Right lobe of liver (tissue), 6 donors: Measurements from ENCODE around the gene EPB41L4B. TPM values are rescaled to one million over a fixed set of nuclear protein-coding genes. Genes with fewer than 3 reads are reported as not detected.

ENCODE experiments used
- ATAC-seq, 4 donors: fragments of 200-7000 bp; cut with Tn5 transposase; one replicate each; pipeline ENCODE4 v1.9.1; 2020; ENCODE audit warnings: mild to moderate bottlenecking in 4 of 4, moderate library complexity in 4 of 4
- DNase-seq, 3 donors: peaks; one replicate each; pipeline ENCODE4 v3.0.0-alpha.2; 2020
- H3K27ac ChIP-seq, 3 donors: fragments of 200-600 bp; one replicate each; pipeline ENCODE4 v1.8.0; 2022
- H3K27me3 ChIP-seq, 2 donors: fragments of 200-600 bp; one replicate each; pipeline ENCODE4 v1.8.0; 2022
- H3K36me3 ChIP-seq, 4 donors: fragments of 200-600 bp; sonication (generic) in 1 of 4; one replicate each; pipeline versions ENCODE4 v1.5.1 to v1.8.0; 2017 to 2022; ENCODE audit warnings: control low read depth in 1 of 4
- H3K4me1 ChIP-seq, 4 donors: fragments of 200-600 bp; sonication (generic) in 1 of 4; one replicate each; pipeline versions ENCODE4 v1.5.1 to v1.8.0; 2017 to 2022; ENCODE audit warnings: control low read depth in 1 of 4
- H3K4me3 ChIP-seq, 3 donors: fragments of 200-600 bp; one replicate each; pipeline ENCODE4 v1.8.0; 2022
- H3K9me3 ChIP-seq, 4 donors: fragments of 200-600 bp; sonication (generic) in 1 of 4; one replicate each; pipeline versions ENCODE4 v1.5.1 to v1.8.0; 2017 to 2022; ENCODE audit warnings: control low read depth in 1 of 4
- CTCF ChIP-seq, 4 donors: fragments of 200-600 bp in 3 of 4; fragments of 450-650 bp in 1 of 4; IDR thresholded peaks; one replicate each; pipeline versions ENCODE4 v1.5.1 to v1.8.0; 2016 to 2022; ENCODE audit warnings: antibody characterized with exemption in 4 of 4, mild to moderate bottlenecking in 2 of 4
- POLR2A ChIP-seq: fragments of 450-650 bp; IDR thresholded peaks from one replicate; pipeline ENCODE4 v1.6.1; 2017; ENCODE audit warnings: antibody characterized with exemption, mild to moderate bottlenecking
- WGBS: methylation state at CpG from one replicate; pipeline ENCODE4 v1.1.6; 2018; ENCODE audit warnings: low coverage, low lambda C conversion rate; ENCODE audit not compliant: insufficient coverage; ENCODE audit errors: missing lambda C conversion rate; 5-methylcytosine and 5-hydroxymethylcytosine counted together
- intact Hi-C, 2 donors: fragments of 100-400 bp; cut with DNase I; formaldehyde crosslinking; loops; one replicate each; pipeline versions ENCODE4 v1.11.2 to v1.14.1; 2022
- total RNA-seq, 6 experiments: library from RNA; depleted of rRNA in 2 of 6; stranded (reverse); fragments of >200 nt in 2 of 6; fragmentation: NEBNext Ultra II Directional in 3 of 6; extraction: Animal tissue kit (Norgen Biotek cat#: 25700) in 3 of 6; gene quantifications; one replicate each; pipeline versions ENCODE4 v1.1.0 to v1.2.4, GENCODE V29; 2016 to 2023
- donor health status: DM: no; HTN: yes; CAD: no.
- donor health status: DM: no; HTN: no; CAD: no.
- donor health status: DM: no; HTN: no; CAD: no.
- donor health status: DM: no; HTN: yes; CAD: no.
- donor health status: DM: no; HTN: yes; CAD: no.

EPB41L4B gene
- total RNA-seq, 6 experiments from 2014 or later, result 29.0 to 89.0 (median 32.4) TPM

- H3K27me3 ChIP-seq, result no peaks in the 10 kb centered on the region
- peak overlapping the region in 2 of 3 donors; percentile 24 to 83 for H3K27ac ChIP-seq
- no peaks in the 10 kb centered on the region for H3K36me3 ChIP-seq
- H3K9me3 ChIP-seq, result no peaks in the 10 kb centered on the region
- 30% methylated on average over 8 of the region's 13 CpGs for WGBS
- DNase-seq, result peak in 1 of 3 donors; percentile 65
- intact Hi-C loops, result no loop called here
- TF ChIP-seq CTCF (IDR thresholded peaks at IDR 0.05) (no peak), POLR2A (no peak)
- peaks cover 0 to 70% (median 22%) of the 10 kb centered on the region in 4 donors for H3K4me1 ChIP-seq
- H3K4me3 ChIP-seq, result no peak overlapping the region
- ATAC-seq, result no peak
These were observed 44.1 kb downstream of the EPB41L4B start for GRCh38 chr9:109276469-109277440.

- intact Hi-C loops, result no loop called here
- Histone ChIP-seq H3K9me3 (no peaks in the 10 kb centered on the region), H3K27me3 (no peaks in the 10 kb centered on the region), H3K27ac (peak overlapping the region in 2 of 3 donors; percentile 35 to 76), H3K4me1 (peaks cover 0 to 66% (median 21%) of the 10 kb centered on the region in 4 donors), H3K4me3 (no peak overlapping the region), H3K36me3 (no peaks in the 10 kb centered on the region)
- TF ChIP-seq CTCF (IDR thresholded peaks at IDR 0.05), result no peak
- TF ChIP-seq POLR2A, result no peak
- DNase-seq (peak in 2 of 3 donors; percentile 57 to 75), ATAC-seq (peak; percentile 34 to 52 (median 49))
- 63% methylated on average over 5 of the region's 8 CpGs for WGBS
These were observed 45.8 kb downstream of the EPB41L4B start for GRCh38 chr9:109274884-109275730.

GRCh38 chr9:109273869-109274268, 47.0 kb downstream of the EPB41L4B start:
- WGBS, result 13% methylated on average over 1 of the region's 3 CpGs
- H3K9me3 ChIP-seq, result no peaks in the 10 kb centered on the region
- no peak overlapping the region for H3K4me3 ChIP-seq
- H3K27ac ChIP-seq, result peak overlapping the region in 1 of 3 donors; percentile 76
- ATAC-seq (no peak), DNase-seq (no peak)
- TF ChIP-seq CTCF (IDR thresholded peaks at IDR 0.05) (no peak), POLR2A (no peak)
- no peaks in the 10 kb centered on the region for H3K36me3 ChIP-seq
- H3K4me1 ChIP-seq, result peaks cover 0 to 58% (median 19%) of the 10 kb centered on the region in 4 donors
- intact Hi-C loops, result no loop called here
- no peaks in the 10 kb centered on the region for H3K27me3 ChIP-seq

- Histone ChIP-seq H3K27me3 (no peaks in the 10 kb centered on the region), H3K9me3 (no peaks in the 10 kb centered on the region), H3K4me1 (peaks cover 0 to 47% (median 19%) of the 10 kb centered on the region in 4 donors), H3K27ac (no peak overlapping the region), H3K4me3 (no peak overlapping the region), H3K36me3 (peaks cover 0 to 2% (median 0%) of the 10 kb centered on the region in 4 donors)
- DNase-seq (no peak), ATAC-seq (no peak)
- TF ChIP-seq CTCF (IDR thresholded peaks at IDR 0.05), result no peak
- no peak for TF ChIP-seq POLR2A
- intact Hi-C loops, result no loop called here
- no CpG with 5 or more reads among the region's 2 CpGs for whole genome bisulfite sequencing
These were observed 48.1 kb downstream of the EPB41L4B start for GRCh38 chr9:109272745-109273144.
